ENCODE results near the gene NCOA7.

NCOA7 gene

DNA sequence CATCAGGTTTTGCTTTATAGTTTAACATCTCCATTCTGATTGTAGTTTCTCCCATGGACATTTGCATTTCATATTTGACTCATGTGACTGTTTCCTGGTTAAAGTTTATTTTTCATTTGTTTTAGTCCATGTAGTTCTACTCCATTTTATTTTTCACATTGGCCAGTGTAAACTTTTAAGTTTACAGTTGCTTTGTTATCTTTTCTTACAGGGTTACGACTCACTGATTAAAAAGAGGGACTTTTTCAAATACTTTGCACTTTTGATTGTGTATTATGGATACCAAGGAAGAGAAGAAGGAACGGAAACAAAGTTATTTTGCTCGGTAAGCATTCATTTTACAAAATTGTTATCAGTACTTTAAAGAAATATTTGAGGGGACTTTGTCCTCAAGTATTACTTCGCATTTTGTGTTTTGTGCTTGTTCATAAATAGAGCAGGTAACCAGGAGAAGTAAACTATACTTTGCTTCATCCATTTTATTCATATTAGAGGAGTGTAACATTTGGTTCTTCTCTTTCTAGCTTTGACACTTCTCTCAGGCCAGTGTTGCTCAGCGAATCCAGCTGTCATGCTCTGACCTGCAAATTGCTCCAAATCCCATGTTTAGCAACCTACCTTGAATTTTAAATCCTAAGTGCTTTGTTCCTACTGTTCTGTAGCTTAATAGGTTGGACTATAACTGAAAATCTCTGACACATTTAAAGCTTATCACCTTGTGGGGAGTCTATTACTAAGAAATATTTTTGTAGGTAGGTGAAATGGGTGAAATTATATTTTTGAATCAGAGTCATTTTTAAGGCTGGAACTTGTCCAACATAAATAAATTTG is 24.5 kb downstream of the NCOA7 start:
- DNase-seq: no peak

DNA sequence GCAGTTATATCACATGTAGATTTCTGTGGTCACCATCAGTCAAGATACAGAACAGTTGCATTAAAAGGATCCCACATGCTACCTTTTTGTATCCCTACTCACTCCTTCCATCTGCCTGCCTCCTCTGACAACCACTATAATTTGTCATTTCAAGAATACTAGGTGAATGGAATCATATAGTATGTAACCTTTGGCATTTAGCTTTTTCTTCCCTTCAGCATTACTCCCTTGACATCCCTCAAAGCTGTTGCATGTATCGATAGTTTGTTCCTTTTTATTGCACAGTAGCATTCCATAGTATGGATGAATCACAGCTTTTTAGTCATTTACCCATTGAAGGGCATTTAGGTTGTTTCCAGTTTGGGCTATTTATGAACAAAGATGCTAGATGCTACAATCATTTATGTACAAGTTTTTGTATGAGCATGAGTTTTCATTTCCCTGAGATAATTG is 26.1 kb downstream of the NCOA7 start:
- DNase-seq: no peak

DNA sequence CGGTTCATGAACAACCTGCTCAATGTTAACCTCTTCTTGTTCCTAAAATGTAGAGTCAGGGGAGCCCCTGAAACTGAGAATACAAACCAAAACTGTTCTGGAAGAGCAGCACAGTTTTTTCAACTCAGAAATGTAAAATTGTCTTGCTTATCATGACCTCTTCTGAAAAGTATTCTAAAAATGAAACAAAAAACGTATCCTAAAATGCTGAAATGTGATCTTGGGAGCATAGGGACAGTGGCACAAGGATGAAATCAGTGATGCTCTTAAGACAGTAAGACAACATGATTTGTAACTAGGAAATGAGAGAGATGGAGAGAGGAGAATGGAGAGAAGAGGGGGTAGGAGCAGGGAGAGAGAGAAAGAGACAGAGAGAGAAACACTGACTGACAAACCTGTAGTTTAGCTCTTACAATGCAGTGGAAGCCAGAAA is 27.5 kb downstream of the NCOA7 start:
- DNase-seq: no peak

GRCh38 chr6:125818772-125819260 is 28.1 kb downstream of the NCOA7 start:
- DNase-seq: no peak

DNA sequence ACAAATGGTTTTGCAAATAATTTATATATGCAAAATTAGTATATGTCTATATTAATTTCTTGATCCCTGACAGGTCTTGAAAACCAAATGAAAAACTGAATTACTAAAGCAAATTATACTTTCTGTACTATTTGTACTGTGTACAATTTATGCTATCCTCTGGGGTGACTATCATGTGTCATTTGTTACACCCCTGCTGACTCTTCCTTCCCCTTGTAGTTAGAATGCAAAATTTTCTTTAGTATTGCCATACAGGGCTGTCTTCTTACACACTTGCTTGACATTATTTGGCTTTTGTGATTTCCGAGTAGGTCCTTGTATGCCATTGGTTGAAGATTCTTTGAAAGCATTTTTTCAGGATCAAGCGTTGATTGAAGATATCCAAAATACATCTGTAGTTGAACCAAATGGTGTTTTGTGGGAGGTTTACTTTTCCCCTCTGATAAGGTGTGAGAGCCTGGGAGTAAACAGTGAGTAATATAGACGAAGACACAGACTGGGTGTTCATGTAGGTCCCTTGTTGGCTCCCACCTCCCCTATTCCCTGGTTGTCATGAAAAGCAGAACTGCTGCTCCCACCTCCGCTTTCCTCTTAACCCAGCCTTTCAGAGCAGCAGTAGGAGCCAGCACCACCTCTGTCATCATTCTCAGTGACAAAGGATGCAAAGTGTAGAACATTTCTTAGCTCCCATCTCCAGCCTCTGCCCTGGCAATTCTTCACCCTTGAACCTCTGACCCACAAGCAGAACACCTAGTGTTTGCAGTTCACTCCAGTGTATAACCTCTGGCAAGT is 29.0 kb downstream of the NCOA7 start:
- no peak for DNase-seq

GRCh38 chr6:125821825-125822281 is 31.1 kb downstream of the NCOA7 start:
- no peak for DNase-seq

DNA sequence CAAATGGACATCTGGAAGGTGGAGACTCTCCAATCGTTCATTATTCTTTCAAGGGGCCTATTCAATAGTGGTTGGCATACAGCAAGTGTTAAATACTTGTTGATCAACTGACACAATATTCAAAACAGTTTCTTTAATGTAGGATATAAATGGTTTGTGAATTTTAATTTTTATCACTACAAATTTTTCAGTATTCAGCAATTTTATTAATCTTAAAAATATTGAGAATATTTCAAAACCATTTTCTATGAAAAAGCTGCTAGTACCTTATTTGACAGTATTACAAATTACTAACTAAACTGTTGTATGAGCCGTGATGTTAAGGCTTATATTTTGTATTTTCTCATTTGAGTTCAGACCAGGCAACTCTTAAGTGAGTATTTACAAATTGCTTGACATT is 32.4 kb downstream of the NCOA7 start:
- no peak for DNase-seq

GRCh38 chr6:125824946-125825771 is 34.4 kb downstream of the NCOA7 start:
- DNase-seq: no peak

- no peak for DNase-seq
Measured at GRCh38 chr6:125826695-125827463, 36.1 kb downstream of the NCOA7 start.

- no peak for DNase-seq
Measured at GRCh38 chr6:125827788-125828320, 37.1 kb downstream of the NCOA7 start.

GRCh38 chr6:125828476-125829039 is 37.8 kb downstream of the NCOA7 start:
- DNase-seq: no peak

- peak in 1 of 2 donors; percentile 55 for DNase-seq
Measured at GRCh38 chr6:125829433-125829832, 38.7 kb downstream of the NCOA7 start.

- peak in 1 of 2 donors; percentile 26 for DNase-seq
Measured at GRCh38 chr6:125831659-125832058, 40.9 kb downstream of the NCOA7 start.

DNA sequence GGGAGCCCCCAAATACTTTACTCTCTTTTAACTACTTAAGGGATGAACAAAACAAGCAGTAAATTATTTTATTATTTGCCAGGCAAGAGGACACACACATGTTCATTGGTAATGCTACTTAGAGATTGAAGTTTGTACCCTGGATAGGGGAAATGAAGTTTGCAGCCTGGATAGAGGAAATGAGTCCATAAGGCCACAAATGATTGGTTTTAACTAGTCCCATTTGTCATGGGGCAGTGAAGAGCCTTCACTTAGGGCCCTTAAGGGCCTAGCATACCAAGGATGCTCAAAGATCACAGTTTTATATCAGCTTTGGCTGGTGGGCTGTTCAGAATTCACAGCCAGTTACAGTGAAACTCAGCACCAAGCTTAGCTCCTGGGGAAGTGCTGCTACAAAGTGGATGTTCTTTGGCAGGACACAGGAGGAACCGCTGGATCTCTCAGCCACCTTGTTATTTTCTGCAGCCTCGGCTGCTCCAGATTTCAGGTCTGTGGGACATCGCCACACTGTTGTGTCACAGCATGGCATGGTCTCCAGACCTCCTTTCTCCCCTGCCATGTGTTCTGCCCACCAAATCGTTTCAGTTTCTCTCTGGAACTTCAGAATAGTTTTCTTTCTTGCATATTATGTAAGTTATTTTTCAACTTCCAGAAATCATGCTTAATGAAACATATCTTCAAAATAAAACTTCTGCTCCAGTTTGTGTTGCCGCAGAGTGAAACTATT is 41.8 kb downstream of the NCOA7 start:
- no peak for DNase-seq

GRCh38 chr6:125834348-125834747 is 43.6 kb downstream of the NCOA7 start:
- peak in 1 of 2 donors; percentile 17 for DNase-seq

- no peak for DNase-seq
Measured at GRCh38 chr6:125835221-125835744, 44.5 kb downstream of the NCOA7 start.

DNA sequence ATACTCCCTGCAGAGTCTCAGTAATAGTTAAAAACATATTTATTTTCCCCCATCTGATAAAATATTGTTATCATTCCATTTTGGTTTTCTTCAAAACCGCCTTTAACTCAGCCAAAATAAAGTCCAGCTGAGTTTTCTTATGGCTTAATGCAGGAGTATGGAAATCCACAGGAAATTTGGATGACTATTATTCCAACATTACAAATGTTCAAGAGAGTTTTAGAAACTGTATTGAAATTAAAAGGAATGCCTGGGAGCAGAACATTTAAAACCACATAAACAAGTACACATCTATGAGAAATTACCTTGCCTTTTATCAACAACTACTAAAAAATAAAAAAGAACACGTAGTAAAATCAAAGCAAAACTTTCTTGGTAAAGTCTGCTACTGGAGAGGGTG is 45.7 kb downstream of the NCOA7 start:
- DNase-seq: no peak

GRCh38 chr6:125839471-125839870 is 48.7 kb downstream of the NCOA7 start:
- no peak for DNase-seq

DNA sequence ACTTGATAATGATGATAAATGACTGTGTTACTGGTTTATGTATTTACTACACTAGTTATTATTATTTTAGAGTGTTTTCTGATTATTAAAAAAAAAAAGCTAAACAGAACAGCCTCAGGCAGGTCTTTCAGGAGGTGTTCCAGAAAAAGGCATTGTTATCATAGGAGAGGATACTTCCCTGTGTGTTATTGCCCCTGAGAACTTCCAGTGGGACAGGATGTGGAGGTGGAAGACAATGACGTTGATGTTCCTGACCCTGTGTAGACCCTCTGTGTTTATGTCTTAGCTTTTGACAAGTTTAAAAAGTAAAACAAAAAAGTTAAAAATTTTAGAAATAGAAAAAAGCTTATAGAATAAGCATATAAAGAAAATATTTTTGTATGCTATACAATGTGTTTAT is 49.1 kb downstream of the NCOA7 start:
- DNase-seq: no peak

- no peak for DNase-seq
Measured at GRCh38 chr6:125841356-125842090, 50.8 kb downstream of the NCOA7 start.
